ENCODE results near the gene ALOX12.

- TF ChIP-seq CTCF (IDR thresholded peaks at IDR 0.05) (no peak), POLR2AphosphoS5 (IDR thresholded peaks at IDR 0.05) (no peak), POLR2A (IDR thresholded peaks at IDR 0.05) (no peak)
Measured at GRCh38 chr17:7056386-7056785, 60.5 kb downstream of the ALOX12 start.
